Measurements from ENCODE around the gene PTPRN2. TPM values are rescaled to one million over a fixed set of nuclear protein-coding genes. Genes with fewer than 3 reads are reported as not detected.

PTPRN2 gene
- polyA plus RNA-seq, 1 experiment: 0.02 TPM

- H3K4me3 ChIP-seq (ENCODE audit: low read depth, low read length): no peak overlapping the region
- H3K27ac ChIP-seq (ENCODE audit: low read depth, low read length): no peak overlapping the region
- ChIA-PET CTCF (no interaction called here), POLR2A (no interaction called here)
- H3K9me3 ChIP-seq (ENCODE audit: control insufficient read depth, insufficient read depth, low read length): peaks cover 79% of the 10 kb centered on the region
- DNase-seq (ENCODE audit: low read depth, low spot score): no peak
- TF ChIP-seq CTCF (IDR thresholded peaks at IDR 0.05; ENCODE audit: low read depth, low read length): no peak
- H3K27me3 ChIP-seq (ENCODE audit: control insufficient read depth, insufficient read depth, low read length): no peaks in the 10 kb centered on the region
Observed at GRCh38 chr7:158393926-158394625, 193.5 kb downstream of the PTPRN2 start.

- DNase-seq (ENCODE audit: low read depth, low spot score): no peak
- POLR2A ChIA-PET: no interaction called here
Observed at GRCh38 chr7:158392251-158392650, 195.4 kb downstream of the PTPRN2 start.

GRCh38 chr7:158391541-158391940 is 196.1 kb downstream of the PTPRN2 start:
- Histone ChIP-seq H3K27me3 (ENCODE audit: control insufficient read depth, insufficient read depth, low read length) (no peaks in the 10 kb centered on the region), H3K9me3 (ENCODE audit: control insufficient read depth, insufficient read depth, low read length) (peaks cover 94% of the 10 kb centered on the region), H3K4me3 (ENCODE audit: low read depth, low read length) (no peak overlapping the region), H3K27ac (ENCODE audit: low read depth, low read length) (no peak overlapping the region)
- ChIA-PET POLR2A (no interaction called here), CTCF (no interaction called here)
- no peak for TF ChIP-seq CTCF (IDR thresholded peaks at IDR 0.05; ENCODE audit: low read depth, low read length)
- no peak for DNase-seq (ENCODE audit: low read depth, low spot score)

More at GRCh38 chr7:158392251-158392650, 195.4 kb downstream of the PTPRN2 start:
- no peak for TF ChIP-seq CTCF (IDR thresholded peaks at IDR 0.05; ENCODE audit: low read depth, low read length)
- Histone ChIP-seq H3K9me3 (ENCODE audit: control insufficient read depth, insufficient read depth, low read length) (peaks cover 92% of the 10 kb centered on the region), H3K27me3 (ENCODE audit: control insufficient read depth, insufficient read depth, low read length) (no peaks in the 10 kb centered on the region), H3K4me3 (ENCODE audit: low read depth, low read length) (no peak overlapping the region), H3K27ac (ENCODE audit: low read depth, low read length) (no peak overlapping the region)
- CTCF ChIA-PET: no interaction called here

- H3K9me3 ChIP-seq (ENCODE audit: control insufficient read depth, insufficient read depth, low read length): peaks cover 95% of the 10 kb centered on the region
- TF ChIP-seq CTCF (IDR thresholded peaks at IDR 0.05; ENCODE audit: low read depth, low read length): no peak
- DNase-seq (ENCODE audit: low read depth, low spot score): no peak
- H3K27me3 ChIP-seq (ENCODE audit: control insufficient read depth, insufficient read depth, low read length): no peaks in the 10 kb centered on the region
- H3K27ac ChIP-seq (ENCODE audit: low read depth, low read length): no peak overlapping the region
- POLR2A ChIA-PET: no interaction called here
- H3K4me3 ChIP-seq (ENCODE audit: low read depth, low read length): no peak overlapping the region
- CTCF ChIA-PET: no interaction called here
Observed at GRCh38 chr7:158391141-158391540, 196.5 kb downstream of the PTPRN2 start.

GRCh38 chr7:158390460-158390859 is 197.2 kb downstream of the PTPRN2 start:
- TF ChIP-seq CTCF (IDR thresholded peaks at IDR 0.05; ENCODE audit: low read depth, low read length): no peak
- DNase-seq (ENCODE audit: low read depth, low spot score): no peak
- CTCF ChIA-PET: no interaction called here
- H3K9me3 ChIP-seq (ENCODE audit: control insufficient read depth, insufficient read depth, low read length): peaks cover 96% of the 10 kb centered on the region
- H3K4me3 ChIP-seq (ENCODE audit: low read depth, low read length): no peak overlapping the region
- H3K27ac ChIP-seq (ENCODE audit: low read depth, low read length): no peak overlapping the region
- H3K27me3 ChIP-seq (ENCODE audit: control insufficient read depth, insufficient read depth, low read length): no peaks in the 10 kb centered on the region
- POLR2A ChIA-PET: no interaction called here
